ENCODE data around the gene SETD1A. TPM values are rescaled to one million over a fixed set of nuclear protein-coding genes. Genes with fewer than 3 reads are reported as not detected.

Gene SETD1A
- total RNA-seq, 3 donors from 2014 or later (not counting 1 experiment from before 2014, with no cell fraction given) = 32.9 to 34.5 (median 33.9) TPM

DNA sequence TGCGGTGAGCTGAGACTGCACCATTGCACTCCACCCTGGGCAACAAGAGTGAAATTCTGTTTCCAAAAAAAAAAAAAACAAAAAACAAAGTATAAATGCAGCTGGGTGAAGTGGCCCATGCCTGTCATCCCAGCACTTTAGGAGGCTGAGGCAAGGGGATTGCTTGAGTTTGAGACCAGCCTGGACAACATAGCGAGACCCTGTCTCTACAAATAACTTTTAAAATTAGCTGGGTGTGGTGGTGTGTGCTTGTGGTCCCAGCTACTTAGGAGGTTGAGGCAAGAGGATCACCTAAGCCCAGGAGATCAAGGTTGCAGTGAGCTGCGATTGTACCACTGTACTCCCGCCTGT, 65.7 kb downstream of the SETD1A start:
- TF ChIP-seq, protein P1, sequence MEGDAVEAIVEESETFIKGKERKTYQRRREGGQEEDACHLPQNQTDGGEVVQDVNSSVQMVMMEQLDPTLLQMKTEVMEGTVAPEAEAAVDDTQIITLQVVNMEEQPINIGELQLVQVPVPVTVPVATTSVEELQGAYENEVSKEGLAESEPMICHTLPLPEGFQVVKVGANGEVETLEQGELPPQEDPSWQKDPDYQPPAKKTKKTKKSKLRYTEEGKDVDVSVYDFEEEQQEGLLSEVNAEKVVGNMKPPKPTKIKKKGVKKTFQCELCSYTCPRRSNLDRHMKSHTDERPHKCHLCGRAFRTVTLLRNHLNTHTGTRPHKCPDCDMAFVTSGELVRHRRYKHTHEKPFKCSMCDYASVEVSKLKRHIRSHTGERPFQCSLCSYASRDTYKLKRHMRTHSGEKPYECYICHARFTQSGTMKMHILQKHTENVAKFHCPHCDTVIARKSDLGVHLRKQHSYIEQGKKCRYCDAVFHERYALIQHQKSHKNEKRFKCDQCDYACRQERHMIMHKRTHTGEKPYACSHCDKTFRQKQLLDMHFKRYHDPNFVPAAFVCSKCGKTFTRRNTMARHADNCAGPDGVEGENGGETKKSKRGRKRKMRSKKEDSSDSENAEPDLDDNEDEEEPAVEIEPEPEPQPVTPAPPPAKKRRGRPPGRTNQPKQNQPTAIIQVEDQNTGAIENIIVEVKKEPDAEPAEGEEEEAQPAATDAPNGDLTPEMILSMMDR (IDR thresholded peaks at IDR 0.05) = no peak

DNA sequence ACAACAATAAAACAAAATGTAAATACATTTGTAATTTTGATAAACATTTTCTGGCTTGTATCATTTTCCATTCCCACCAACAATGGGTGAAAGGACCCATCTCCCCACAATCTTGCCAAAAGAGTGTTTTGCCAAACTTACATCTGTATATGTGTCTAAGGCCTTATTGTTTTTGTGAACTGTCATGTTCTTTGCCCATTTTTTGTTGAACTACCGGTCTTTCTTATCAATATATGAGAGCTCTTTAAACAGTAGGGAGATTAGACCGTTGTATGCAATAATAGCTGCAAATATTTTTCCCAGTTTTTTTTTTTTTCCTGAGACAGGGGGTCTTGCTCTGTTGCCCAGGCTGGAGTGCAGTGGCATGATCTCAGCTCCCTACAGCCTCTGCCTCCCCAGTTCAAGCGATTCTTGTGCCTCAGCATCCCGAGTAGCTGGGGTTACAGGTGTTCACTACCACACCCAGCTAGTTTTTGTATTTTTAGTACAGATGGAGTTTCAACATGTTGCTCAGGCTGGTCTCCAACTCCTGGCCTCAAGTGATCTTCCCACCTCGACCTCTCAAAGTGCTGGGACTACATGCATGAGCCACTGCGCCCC, 66.2 kb downstream of the SETD1A start:
- intact Hi-C loops (cut with micrococcal nuclease) = no loop called here
- H3K9me3 Mint-ChIP-seq = no peaks in the 10 kb centered on the region

More for the DNA sequence above, 65.7 kb downstream of the SETD1A start:
- no peak overlapping the region for H3K4me3 Mint-ChIP-seq
- ATAC-seq = no peak
- 87% methylated on average over 3 of the region's 4 CpGs for WGBS (ENCODE audit: insufficient coverage)
- H3K27ac Mint-ChIP-seq = no peak overlapping the region
- no peak overlapping the region for H3K4me3 ChIP-seq (ENCODE audit: low read length)
- no peaks in the 10 kb centered on the region for H3K9me3 ChIP-seq (ENCODE audit: control insufficient read depth, insufficient read depth, low read length)
- intact Hi-C loops (cut with micrococcal nuclease) = no loop called here
- H3K27me3 Mint-ChIP-seq (ENCODE audit: low read depth in 2 of 2) = no peaks in the 10 kb centered on the region
- DNase-seq = no peak
- H3K36me3 ChIP-seq (ENCODE audit: control insufficient read depth, insufficient read depth, low read length) = no peaks in the 10 kb centered on the region
- no peaks in the 10 kb centered on the region for H3K36me3 Mint-ChIP-seq
- no peaks in the 10 kb centered on the region for H3K27me3 ChIP-seq (ENCODE audit: control insufficient read depth, insufficient read depth, low read length)
- H3K9me3 Mint-ChIP-seq = no peaks in the 10 kb centered on the region
- H3K4me1 Mint-ChIP-seq = no peaks in the 10 kb centered on the region
- no peaks in the 10 kb centered on the region for H3K4me1 ChIP-seq (ENCODE audit: control insufficient read depth, insufficient read depth, low read length)
- H3K27ac ChIP-seq (ENCODE audit: low read length) = no peak overlapping the region

DNA sequence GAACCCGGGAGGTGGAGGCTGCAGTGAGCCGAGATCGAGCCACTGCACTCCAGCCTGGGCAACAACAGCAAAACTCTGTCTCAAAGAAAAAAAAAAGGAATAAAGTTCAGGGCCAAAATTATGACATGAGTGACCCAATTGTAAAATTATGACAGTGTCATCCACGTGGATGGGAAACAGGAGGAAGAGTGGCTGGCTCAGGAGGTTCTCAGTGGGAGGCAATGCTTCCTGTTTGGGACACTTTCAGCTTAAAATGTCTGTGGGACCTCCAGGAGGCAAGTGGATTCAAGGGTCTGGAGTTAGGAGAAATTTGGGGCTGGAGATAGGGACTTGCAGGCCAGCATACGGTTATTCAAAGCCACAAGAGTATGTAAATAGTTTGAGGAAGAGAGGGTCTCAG, 67.8 kb downstream of the SETD1A start:
- no peaks in the 10 kb centered on the region for H3K4me1 ChIP-seq (ENCODE audit: control insufficient read depth, insufficient read depth, low read length)
- no peaks in the 10 kb centered on the region for H3K9me3 ChIP-seq (ENCODE audit: control insufficient read depth, insufficient read depth, low read length)
- TF ChIP-seq, protein P1 (IDR thresholded peaks at IDR 0.05) = no peak
- WGBS (ENCODE audit: insufficient coverage) = 90% methylated on average over 5 of the region's 5 CpGs
- H3K27ac ChIP-seq (ENCODE audit: low read length) = no peak overlapping the region
- intact Hi-C loops (cut with micrococcal nuclease) = no loop called here
- H3K27ac Mint-ChIP-seq = peak overlapping the region in 1 of 2 donors; percentile 44
- no peaks in the 10 kb centered on the region for H3K27me3 Mint-ChIP-seq (ENCODE audit: low read depth in 2 of 2)
- DNase-seq = no peak
- no peaks in the 10 kb centered on the region for H3K9me3 Mint-ChIP-seq
- ATAC-seq = no peak
- no peaks in the 10 kb centered on the region for H3K27me3 ChIP-seq (ENCODE audit: control insufficient read depth, insufficient read depth, low read length)
- H3K4me3 ChIP-seq (ENCODE audit: low read length) = no peak overlapping the region
- no peaks in the 10 kb centered on the region for H3K36me3 Mint-ChIP-seq
- no peaks in the 10 kb centered on the region for H3K36me3 ChIP-seq (ENCODE audit: control insufficient read depth, insufficient read depth, low read length)
- no peaks in the 10 kb centered on the region for H3K4me1 Mint-ChIP-seq
- H3K4me3 Mint-ChIP-seq = peak overlapping the region; percentile 25

More for the DNA sequence above, 66.2 kb downstream of the SETD1A start:
- no peaks in the 10 kb centered on the region for H3K9me3 ChIP-seq (ENCODE audit: control insufficient read depth, insufficient read depth, low read length)
- Mint-ChIP-seq H3K27me3 (ENCODE audit: low read depth in 2 of 2) (no peaks in the 10 kb centered on the region), H3K27ac (no peak overlapping the region), H3K4me1 (no peaks in the 10 kb centered on the region), H3K4me3 (no peak overlapping the region), H3K36me3 (no peaks in the 10 kb centered on the region)
- H3K27ac ChIP-seq (ENCODE audit: low read length) = no peak overlapping the region
- H3K27me3 ChIP-seq (ENCODE audit: control insufficient read depth, insufficient read depth, low read length) = no peaks in the 10 kb centered on the region
- no peaks in the 10 kb centered on the region for H3K36me3 ChIP-seq (ENCODE audit: control insufficient read depth, insufficient read depth, low read length)
- H3K4me3 ChIP-seq (ENCODE audit: low read length) = no peak overlapping the region
- WGBS (ENCODE audit: insufficient coverage) = 82% methylated on average over 3 of the region's 6 CpGs
- DNase-seq (no peak), ATAC-seq (no peak)
- H3K4me1 ChIP-seq (ENCODE audit: control insufficient read depth, insufficient read depth, low read length) = no peaks in the 10 kb centered on the region
- TF ChIP-seq, protein P1 (IDR thresholded peaks at IDR 0.05) = no peak

DNA sequence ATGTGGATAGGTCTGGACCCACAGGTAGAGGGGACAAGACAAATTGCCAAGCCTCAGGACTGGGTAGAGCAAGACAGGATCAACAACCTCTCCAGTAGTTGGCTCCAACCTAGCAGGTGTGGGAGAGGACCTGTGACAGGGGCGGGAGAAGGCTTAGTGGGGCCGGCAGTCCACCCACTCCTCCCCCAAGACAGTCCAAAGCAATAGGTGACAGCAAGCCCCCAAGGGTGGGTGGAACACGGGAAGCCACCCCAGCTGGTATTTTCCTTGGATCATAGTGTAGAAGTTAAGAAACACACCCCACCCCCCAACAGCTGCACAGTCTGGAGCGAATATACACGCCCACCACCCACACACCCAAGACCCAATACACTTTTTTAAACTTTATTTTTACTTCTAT, 71.7 kb downstream of the SETD1A start:
- H3K27me3 ChIP-seq (ENCODE audit: control insufficient read depth, insufficient read depth, low read length) = no peaks in the 10 kb centered on the region
- no peaks in the 10 kb centered on the region for H3K36me3 Mint-ChIP-seq
- H3K27ac Mint-ChIP-seq = no peak overlapping the region
- ATAC-seq = no peak
- no peaks in the 10 kb centered on the region for H3K9me3 ChIP-seq (ENCODE audit: control insufficient read depth, insufficient read depth, low read length)
- H3K4me3 Mint-ChIP-seq = no peak overlapping the region
- no peak overlapping the region for H3K4me3 ChIP-seq (ENCODE audit: low read length)
- no peaks in the 10 kb centered on the region for H3K27me3 Mint-ChIP-seq (ENCODE audit: low read depth in 2 of 2)
- no peak for DNase-seq
- peaks cover 19 to 21% of the 10 kb centered on the region in 2 donors for H3K4me1 Mint-ChIP-seq
- H3K4me1 ChIP-seq (ENCODE audit: control insufficient read depth, insufficient read depth, low read length) = peaks cover 16% of the 10 kb centered on the region
- 90% methylated on average over 2 of the region's 5 CpGs for WGBS (ENCODE audit: insufficient coverage)
- intact Hi-C loops (cut with micrococcal nuclease) = no loop called here
- H3K36me3 ChIP-seq (ENCODE audit: control insufficient read depth, insufficient read depth, low read length) = no peaks in the 10 kb centered on the region
- no peaks in the 10 kb centered on the region for H3K9me3 Mint-ChIP-seq
- H3K27ac ChIP-seq (ENCODE audit: low read length) = no peak overlapping the region
- TF ChIP-seq, protein P1 (IDR thresholded peaks at IDR 0.05) = no peak

Measured in natural killer cell (primary cell).